HepG2 (cell line): Measurements from ENCODE around the gene SMAP1.

Source experiments
- ARNT ChIP-seq: fragments of 450-650 bp; IDR thresholded peaks from 2 replicates; pipeline ENCODE4 v1.6.1; 2017
- GATAD2A ChIP-seq: IDR thresholded peaks from 2 replicates; pipeline ENCODE4 v1.6.1; 2016
- KDM1A ChIP-seq: IDR thresholded peaks from 2 replicates; pipeline ENCODE4 v1.6.1; 2016; ENCODE audit warnings: missing compliant biosample characterization
- TARDBP ChIP-seq: sonication (generic); formaldehyde crosslinking; IDR thresholded peaks from 2 replicates; pipeline ENCODE4 v1.8.0; 2022; ENCODE audit warnings: mild to moderate bottlenecking, missing genetic modification reagents
- ZNF136 ChIP-seq: sonication (generic); formaldehyde crosslinking; IDR thresholded peaks from 2 replicates; pipeline ENCODE4 v1.8.1; 2022; ENCODE audit warnings: low read depth, mild to moderate bottlenecking, moderate library complexity, missing genetic modification reagents
- ZNF143 ChIP-seq: sonication (generic); formaldehyde crosslinking; IDR thresholded peaks from 2 replicates; pipeline ENCODE4 v1.4.0; 2020; ENCODE audit warnings: missing genetic modification reagents
- ZNF614 ChIP-seq: IDR thresholded peaks from 2 replicates; pipeline ENCODE4 v1.6.1; 2018; ENCODE audit warnings: missing biosample characterization, missing genetic modification reagents, inconsistent platforms, borderline replicate concordance
- ZNF747 ChIP-seq: sonication (generic); formaldehyde crosslinking; IDR thresholded peaks from 2 replicates; pipeline ENCODE4 v1.8.1; 2023; ENCODE audit warnings: missing genetic modification reagents, mild to moderate bottlenecking, borderline replicate concordance
- TF ChIP-seq, protein P1 (sequence below): sonication (generic); formaldehyde crosslinking; IDR thresholded peaks from 2 replicates; pipeline ENCODE4 v1.5.0; 2020; ENCODE audit warnings: mild to moderate bottlenecking, missing genetic modification reagents, moderate library complexity

DNA sequence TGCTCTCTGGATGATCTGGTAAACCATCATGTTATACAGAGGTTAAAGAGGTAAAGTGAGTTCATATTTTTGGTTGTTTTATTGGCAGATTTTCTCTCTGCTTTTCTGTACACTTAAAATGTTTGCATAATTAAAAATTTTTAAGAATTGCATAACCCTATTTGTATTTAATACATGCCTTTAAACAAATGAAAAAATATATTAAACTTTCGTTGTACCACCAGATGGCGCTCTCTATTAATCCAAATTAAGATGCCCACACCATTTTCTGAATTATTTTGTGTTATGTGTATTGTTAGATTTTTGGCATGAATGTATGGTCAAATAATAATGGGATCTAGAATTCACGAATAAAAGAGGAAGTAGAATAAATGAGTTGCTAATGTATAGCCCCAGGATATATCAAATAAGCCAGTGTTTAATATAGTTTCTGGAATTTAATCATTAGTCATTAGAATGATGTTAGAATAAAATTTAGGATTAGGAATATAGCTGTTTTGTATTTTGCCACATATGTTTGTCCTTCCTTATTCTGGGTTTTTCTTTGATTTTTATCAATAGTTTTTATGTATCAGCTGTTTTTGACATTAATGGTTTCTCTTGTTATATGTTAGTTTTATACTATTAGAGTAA is 38.9 kb downstream of the SMAP1 start:
- TF ChIP-seq ZNF614 (CRISPR knock-in tag) (no peak), ZNF143 (CRISPR knock-in tag) (no peak), TARDBP (CRISPR knock-in tag) (no peak), ZNF136 (CRISPR knock-in tag) (no peak), ZNF747 (CRISPR knock-in tag) (no peak), GATAD2A (CRISPR knock-in tag) (no peak), KDM1A (no peak), ARNT (no peak)
- TF ChIP-seq, protein P1, sequence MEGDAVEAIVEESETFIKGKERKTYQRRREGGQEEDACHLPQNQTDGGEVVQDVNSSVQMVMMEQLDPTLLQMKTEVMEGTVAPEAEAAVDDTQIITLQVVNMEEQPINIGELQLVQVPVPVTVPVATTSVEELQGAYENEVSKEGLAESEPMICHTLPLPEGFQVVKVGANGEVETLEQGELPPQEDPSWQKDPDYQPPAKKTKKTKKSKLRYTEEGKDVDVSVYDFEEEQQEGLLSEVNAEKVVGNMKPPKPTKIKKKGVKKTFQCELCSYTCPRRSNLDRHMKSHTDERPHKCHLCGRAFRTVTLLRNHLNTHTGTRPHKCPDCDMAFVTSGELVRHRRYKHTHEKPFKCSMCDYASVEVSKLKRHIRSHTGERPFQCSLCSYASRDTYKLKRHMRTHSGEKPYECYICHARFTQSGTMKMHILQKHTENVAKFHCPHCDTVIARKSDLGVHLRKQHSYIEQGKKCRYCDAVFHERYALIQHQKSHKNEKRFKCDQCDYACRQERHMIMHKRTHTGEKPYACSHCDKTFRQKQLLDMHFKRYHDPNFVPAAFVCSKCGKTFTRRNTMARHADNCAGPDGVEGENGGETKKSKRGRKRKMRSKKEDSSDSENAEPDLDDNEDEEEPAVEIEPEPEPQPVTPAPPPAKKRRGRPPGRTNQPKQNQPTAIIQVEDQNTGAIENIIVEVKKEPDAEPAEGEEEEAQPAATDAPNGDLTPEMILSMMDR (CRISPR knock-in tag): peak; percentile 53
